Upper lobe of left lung (tissue), 6 donors: ENCODE measurements around the gene KIF3B. TPM values are rescaled to one million over a fixed set of nuclear protein-coding genes. Genes with fewer than 3 reads are reported as not detected.
"Not testable (repeated sequence)": the region's sequence is repeated elsewhere in the genome, so short reads cannot be mapped to it uniquely, and the experiment has no call there.

Experiments used
- ATAC-seq, 2 donors: fragments of 200-7000 bp; cut with Tn5 transposase; one replicate each; pipeline ENCODE4 v1.9.1; 2022; ENCODE audit warnings: mild to moderate bottlenecking in 2 of 2, moderate library complexity in 2 of 2; ENCODE audit not compliant: low FRiP score in 2 of 2
- DNase-seq, 2 donors: peaks; one replicate each; pipeline ENCODE4 v3.0.0-alpha.2; 2019 to 2020
- H3K27ac ChIP-seq, 4 donors: fragments of 200-600 bp; sonication (generic); one replicate each; pipeline ENCODE4 v1.5.1; 2016 to 2019
- H3K27me3 ChIP-seq, 4 donors: fragments of 200-600 bp; sonication (generic); one replicate each; pipeline ENCODE4 v1.5.1; 2017 to 2019
- H3K36me3 ChIP-seq, 4 donors: fragments of 200-600 bp; sonication (generic); one replicate each; pipeline ENCODE4 v1.5.1; 2016 to 2019
- H3K4me1 ChIP-seq, 4 donors: fragments of 200-600 bp; sonication (generic); one replicate each; pipeline ENCODE4 v1.5.1; 2018 to 2019
- H3K4me3 ChIP-seq, 4 donors: fragments of 200-600 bp; sonication (generic); one replicate each; pipeline ENCODE4 v1.5.1; 2017 to 2019; ENCODE audit warnings: mild to moderate bottlenecking in 2 of 4, moderate library complexity in 1 of 4
- H3K9me3 ChIP-seq, 4 donors: fragments of 200-600 bp; sonication (generic); one replicate each; pipeline ENCODE4 v1.5.1; 2018 to 2019
- EP300 ChIP-seq, 4 donors: sonication (generic); formaldehyde crosslinking; IDR thresholded peaks; one replicate each; pipeline ENCODE4 v1.5.1; 2017; ENCODE audit warnings: antibody characterized with exemption in 4 of 4, control low read depth in 2 of 4
- POLR2A ChIP-seq, 4 donors: fragments of 450-650 bp; IDR thresholded peaks; one replicate each; pipeline ENCODE4 v1.5.1; 2016 to 2017; ENCODE audit warnings: antibody characterized with exemption in 4 of 4, mild to moderate bottlenecking in 2 of 4
- POLR2AphosphoS5 ChIP-seq, 2 donors: sonication (generic); formaldehyde crosslinking; IDR thresholded peaks; one replicate each; pipeline ENCODE4 v1.5.1; 2017; ENCODE audit warnings: antibody characterized with exemption in 2 of 2
- WGBS, 2 donors: methylation state at CpG; one replicate each; pipeline ENCODE4 v1.1.5; 2017 to 2018; 5-methylcytosine and 5-hydroxymethylcytosine counted together
- total RNA-seq, 6 donors: library from RNA; depleted of rRNA in 4 of 6; stranded (reverse); fragments of >200 nt in 4 of 6; gene quantifications; one replicate each; pipeline versions ENCODE4 v1.1.0 to v1.2.1, GENCODE V29; 2016 to 2021
- TF ChIP-seq, protein P1 (sequence below), 6 experiments: fragments of 450-650 bp in 4 of 6; fragments of 200-600 bp in 2 of 6; sonication (generic) in 2 of 6; IDR thresholded peaks; one replicate each; pipeline ENCODE4 v1.5.1; 2016 to 2019; ENCODE audit warnings: antibody characterized with exemption in 6 of 6
- donor health status: DM: no; HTN: no; CAD: no; lungs with moderate emphysema.
- donor health status: DM: no; HTN: yes; CAD: no; lungs with severe emphysema.

KIF3B gene
- total RNA-seq, 6 donors from 2014 or later: 14.7 to 37.5 (median 26.7) TPM

DNA sequence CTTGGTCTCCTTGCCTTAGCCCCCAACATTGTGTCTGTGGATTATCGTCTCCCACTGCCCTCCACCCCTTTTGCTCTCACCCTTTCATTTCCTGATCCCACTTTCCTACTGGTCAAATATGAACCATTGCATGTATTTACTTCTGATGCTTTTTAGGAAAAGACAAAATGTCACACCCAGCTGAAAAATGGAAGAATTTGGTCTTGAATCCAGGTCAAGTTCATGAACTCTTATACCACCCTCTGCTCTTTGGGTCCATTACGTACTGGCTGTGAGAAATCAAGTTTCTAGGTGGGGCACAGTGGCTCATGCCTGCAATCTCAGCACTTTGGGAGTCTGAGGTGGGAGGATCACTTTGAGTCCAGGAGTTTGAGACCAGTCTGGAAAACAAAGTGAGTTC is 15.8 kb upstream of the KIF3B start:
- DNase-seq (no peak), ATAC-seq (no peak)
- no peaks in the 10 kb centered on the region for H3K36me3 ChIP-seq
- TF ChIP-seq POLR2AphosphoS5 (IDR thresholded peaks at IDR 0.05) (no peak), POLR2A (IDR thresholded peaks at IDR 0.05) (no peak), EP300 (IDR thresholded peaks at IDR 0.05) (no peak)
- TF ChIP-seq, protein P1, sequence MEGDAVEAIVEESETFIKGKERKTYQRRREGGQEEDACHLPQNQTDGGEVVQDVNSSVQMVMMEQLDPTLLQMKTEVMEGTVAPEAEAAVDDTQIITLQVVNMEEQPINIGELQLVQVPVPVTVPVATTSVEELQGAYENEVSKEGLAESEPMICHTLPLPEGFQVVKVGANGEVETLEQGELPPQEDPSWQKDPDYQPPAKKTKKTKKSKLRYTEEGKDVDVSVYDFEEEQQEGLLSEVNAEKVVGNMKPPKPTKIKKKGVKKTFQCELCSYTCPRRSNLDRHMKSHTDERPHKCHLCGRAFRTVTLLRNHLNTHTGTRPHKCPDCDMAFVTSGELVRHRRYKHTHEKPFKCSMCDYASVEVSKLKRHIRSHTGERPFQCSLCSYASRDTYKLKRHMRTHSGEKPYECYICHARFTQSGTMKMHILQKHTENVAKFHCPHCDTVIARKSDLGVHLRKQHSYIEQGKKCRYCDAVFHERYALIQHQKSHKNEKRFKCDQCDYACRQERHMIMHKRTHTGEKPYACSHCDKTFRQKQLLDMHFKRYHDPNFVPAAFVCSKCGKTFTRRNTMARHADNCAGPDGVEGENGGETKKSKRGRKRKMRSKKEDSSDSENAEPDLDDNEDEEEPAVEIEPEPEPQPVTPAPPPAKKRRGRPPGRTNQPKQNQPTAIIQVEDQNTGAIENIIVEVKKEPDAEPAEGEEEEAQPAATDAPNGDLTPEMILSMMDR (IDR thresholded peaks at IDR 0.05): no peak
- H3K27ac ChIP-seq: no peak overlapping the region
- H3K27me3 ChIP-seq: no peaks in the 10 kb centered on the region
- no peaks in the 10 kb centered on the region for H3K4me1 ChIP-seq
- no peaks in the 10 kb centered on the region for H3K9me3 ChIP-seq
- no peak overlapping the region for H3K4me3 ChIP-seq
- WGBS, 2 donors: 84 to 100% methylated on average over 2 of the region's 2 CpGs

DNA sequence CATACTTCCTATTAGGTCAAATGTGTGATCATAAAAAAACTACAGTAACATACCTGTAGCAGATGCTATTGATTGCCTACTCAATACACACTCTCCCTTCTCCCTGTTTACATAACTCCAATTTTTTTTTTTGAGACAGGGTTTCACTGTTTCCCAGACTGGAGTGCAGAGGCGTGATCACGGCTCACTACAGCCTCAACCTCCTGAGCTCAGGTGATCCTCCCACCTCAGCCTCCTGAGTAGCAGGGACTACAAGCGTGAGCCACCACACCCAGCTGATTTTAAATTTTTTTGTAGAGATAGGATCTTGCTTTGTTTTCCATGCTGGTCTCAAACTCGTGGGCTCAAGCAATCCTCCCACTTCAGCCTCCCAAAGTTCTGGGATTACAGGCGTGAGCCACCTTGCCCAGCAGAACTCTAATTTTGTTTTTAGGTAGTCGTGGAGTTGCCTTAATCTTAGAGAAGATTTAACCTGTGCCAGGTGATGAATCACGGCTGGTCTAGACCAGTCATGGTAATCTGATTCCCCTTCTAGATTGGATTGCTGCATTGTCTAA is 14.0 kb upstream of the KIF3B start:
- Histone ChIP-seq H3K9me3 (no peaks in the 10 kb centered on the region), H3K4me1 (no peaks in the 10 kb centered on the region), H3K27me3 (no peaks in the 10 kb centered on the region), H3K4me3 (no peak overlapping the region), H3K27ac (no peak overlapping the region), H3K36me3 (no peaks in the 10 kb centered on the region)
- WGBS, 2 donors: 86 to 87% methylated on average over 7 of the region's 7 CpGs
- TF ChIP-seq, protein P1 (IDR thresholded peaks at IDR 0.05): no peak
- no peak for TF ChIP-seq POLR2AphosphoS5 (IDR thresholded peaks at IDR 0.05)
- TF ChIP-seq EP300 (IDR thresholded peaks at IDR 0.05): no peak
- no peak for TF ChIP-seq POLR2A (IDR thresholded peaks at IDR 0.05)
- no peak for DNase-seq
- ATAC-seq: no peak

DNA sequence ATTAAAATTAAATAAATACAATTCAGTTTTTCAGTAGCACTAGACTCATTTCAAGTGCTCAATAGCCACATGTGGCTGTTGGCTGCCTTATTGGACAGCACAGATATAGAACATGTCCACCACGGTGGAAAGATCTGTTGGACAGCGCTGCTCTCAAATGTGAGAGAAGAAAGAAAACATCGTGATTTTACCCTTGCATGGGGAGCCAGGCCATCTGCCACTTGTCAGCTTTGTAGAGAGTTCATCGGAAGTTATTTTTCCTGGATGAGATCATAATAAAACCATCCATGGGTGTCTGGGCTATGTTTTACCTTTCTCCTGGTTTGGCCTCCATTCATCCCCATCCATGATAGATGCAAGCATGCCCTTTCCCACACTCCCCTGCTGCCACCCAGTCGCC is 5.8 kb upstream of the KIF3B start:
- no peak for TF ChIP-seq POLR2AphosphoS5 (IDR thresholded peaks at IDR 0.05)
- TF ChIP-seq POLR2A (IDR thresholded peaks at IDR 0.05): no peak
- no peak for TF ChIP-seq EP300 (IDR thresholded peaks at IDR 0.05)
- TF ChIP-seq, protein P1 (IDR thresholded peaks at IDR 0.05): no peak
- no peak overlapping the region for H3K4me3 ChIP-seq
- H3K27me3 ChIP-seq: no peaks in the 10 kb centered on the region
- no peaks in the 10 kb centered on the region for H3K36me3 ChIP-seq
- 83 to 90% methylated on average over 5 of the region's 5 CpGs for WGBS, 2 donors
- H3K9me3 ChIP-seq: no peaks in the 10 kb centered on the region
- no peak for ATAC-seq
- H3K4me1 ChIP-seq: peaks cover 0 to under 1% (median under 1%) of the 10 kb centered on the region in 4 donors
- no peak overlapping the region for H3K27ac ChIP-seq
- DNase-seq: no peak

DNA sequence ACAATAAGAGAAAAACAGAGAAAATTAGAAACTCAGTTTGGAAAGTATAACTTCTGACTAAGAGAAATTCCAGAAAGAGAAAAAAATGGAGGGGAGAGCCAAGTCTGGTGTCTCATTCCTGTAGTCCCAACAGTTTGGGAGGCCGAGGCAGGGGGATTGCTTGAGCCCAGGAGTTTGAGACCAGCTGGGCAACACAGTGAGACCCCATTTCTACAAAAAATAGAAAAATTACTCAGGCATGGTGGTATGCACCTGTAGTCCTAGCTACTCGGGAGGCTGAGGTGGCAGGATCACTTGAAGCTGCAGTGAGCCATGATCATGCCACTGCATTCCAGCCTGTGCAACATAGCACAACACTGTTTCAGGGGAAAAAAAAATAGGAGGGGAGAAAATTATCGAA is 3.1 kb upstream of the KIF3B start:
- Histone ChIP-seq H3K27me3 (no peaks in the 10 kb centered on the region), H3K36me3 (no peaks in the 10 kb centered on the region), H3K9me3 (no peaks in the 10 kb centered on the region), H3K4me3 (no peak overlapping the region), H3K4me1 (peaks cover 8 to 19% (median 13%) of the 10 kb centered on the region in 4 donors), H3K27ac (no peak overlapping the region)
- ATAC-seq (no peak), DNase-seq (no peak)
- no peak for TF ChIP-seq POLR2A (IDR thresholded peaks at IDR 0.05)
- TF ChIP-seq POLR2AphosphoS5 (IDR thresholded peaks at IDR 0.05): no peak
- TF ChIP-seq EP300 (IDR thresholded peaks at IDR 0.05): no peak
- TF ChIP-seq, protein P1 (IDR thresholded peaks at IDR 0.05): no peak
- 90 to 91% methylated on average over 3 of the region's 3 CpGs for WGBS, 2 donors

DNA sequence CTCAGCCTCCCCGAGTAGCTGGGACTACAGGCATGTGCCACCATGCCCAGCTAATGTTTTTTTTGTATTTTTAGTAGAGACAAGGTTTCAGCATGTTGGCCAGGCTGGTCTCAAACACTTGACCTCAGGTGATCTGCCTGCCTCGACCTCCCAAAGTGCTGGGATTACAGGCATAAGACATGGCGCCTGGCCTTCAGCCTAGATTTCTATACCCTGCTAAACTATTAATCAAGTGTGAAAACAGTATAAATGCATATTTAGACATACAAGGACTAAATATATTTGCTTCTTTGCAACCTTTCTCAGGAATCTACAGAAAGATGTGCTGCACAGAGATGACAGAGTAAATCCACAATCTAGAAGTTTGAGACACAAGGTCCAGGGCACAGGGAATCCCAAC is 2.3 kb upstream of the KIF3B start:
- H3K27me3 ChIP-seq, DNase-seq, H3K27ac ChIP-seq, H3K36me3 ChIP-seq, ATAC-seq, H3K9me3 ChIP-seq, H3K4me3 ChIP-seq: not testable (repeated sequence)
- 83 to 88% methylated on average over 3 of the region's 3 CpGs for WGBS, 2 donors
- H3K4me1 ChIP-seq: peaks cover 8 to 21% (median 13%) of the 10 kb centered on the region in 4 donors
